GM11168 (cell line): ENCODE measurements around the gene DISP2.

Source experiments
- in situ Hi-C: fragments of 300-500 bp; cut with MboI; formaldehyde crosslinking; loops from one replicate; pipeline ENCODE4 v1.12.0; 2022; ENCODE audit warnings: low sequenced_read_pairs; ENCODE audit not compliant: unreplicated experiment

Gene DISP2

DNA sequence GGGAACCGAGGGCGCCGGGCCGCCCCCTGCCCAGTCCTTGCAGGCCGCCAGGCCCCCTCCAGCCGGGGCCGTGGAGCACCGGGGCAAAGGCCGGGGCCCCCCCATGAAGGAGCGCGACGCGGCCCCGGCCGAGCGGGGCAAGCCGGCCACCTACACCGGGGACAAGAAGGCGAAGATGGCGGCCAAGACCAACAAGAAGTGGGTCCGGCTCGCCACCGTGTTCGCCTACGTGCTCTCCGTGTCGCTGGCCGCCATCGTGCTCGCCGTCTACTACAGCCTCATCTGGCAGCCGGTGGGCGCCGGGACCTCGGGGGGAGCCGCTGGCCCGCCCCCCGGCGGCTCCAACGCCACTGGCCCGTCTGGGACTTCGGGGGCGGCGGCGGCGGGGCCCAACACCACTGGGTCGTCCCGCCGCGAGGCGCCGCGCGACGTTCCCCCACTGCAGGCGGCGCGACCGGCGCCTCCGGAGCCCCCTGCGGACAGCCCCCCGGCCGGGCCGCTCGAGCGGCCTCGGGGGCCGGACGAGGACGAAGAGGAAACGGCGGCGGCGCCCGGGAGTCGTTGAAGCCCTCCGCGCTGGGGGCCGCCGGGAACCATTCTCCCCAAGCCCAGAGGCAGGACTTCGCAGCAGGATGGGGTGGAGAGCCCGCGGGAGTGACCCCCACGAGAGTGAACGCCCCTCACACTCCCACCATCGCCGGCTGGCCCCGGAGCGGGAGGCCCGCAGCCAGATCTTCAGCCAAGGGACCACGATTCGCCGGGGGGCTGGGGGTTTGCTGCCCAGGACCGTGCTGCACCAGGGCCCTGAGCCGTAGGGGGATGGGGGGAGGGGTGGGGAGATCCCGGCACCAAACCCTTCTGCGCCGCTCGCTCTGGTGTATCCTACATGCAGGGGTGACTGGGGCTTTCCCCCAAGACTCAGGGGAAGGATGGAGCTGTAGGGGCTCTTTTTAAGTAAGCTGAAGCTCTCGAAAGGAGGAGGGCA is 33.8 kb upstream of the DISP2 start:
- in situ Hi-C loops, result loop anchor here (5.0 kb wide), 1 partner anchor 37 kb away; no protein-coding TSS in a partner anchor

DNA sequence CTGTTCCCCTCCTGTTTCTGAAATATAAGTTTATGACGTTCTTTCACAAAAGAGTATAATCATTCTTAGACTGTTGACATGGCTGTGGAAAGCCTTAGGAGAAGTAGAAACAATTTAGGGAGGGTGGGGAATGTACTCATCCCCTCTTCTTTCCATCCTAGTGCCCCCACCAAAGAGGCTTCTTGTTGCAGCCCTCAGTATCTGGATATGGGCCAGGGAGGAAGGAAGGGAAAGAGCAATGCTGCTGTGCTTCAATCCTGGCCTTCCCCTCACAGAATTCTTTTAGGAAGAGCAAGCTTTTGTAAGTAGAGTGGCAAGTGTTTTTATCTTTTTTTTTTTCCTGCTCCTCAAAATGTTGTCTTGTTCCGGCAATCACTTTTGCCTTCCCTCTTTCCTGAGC is 32.8 kb upstream of the DISP2 start:
- in situ Hi-C loops, result loop anchor here (25.0 kb wide), 1 partner anchor 437 kb away; the partner anchor contains the start of genes C15orf62, GCHFR and RMDN3

DNA sequence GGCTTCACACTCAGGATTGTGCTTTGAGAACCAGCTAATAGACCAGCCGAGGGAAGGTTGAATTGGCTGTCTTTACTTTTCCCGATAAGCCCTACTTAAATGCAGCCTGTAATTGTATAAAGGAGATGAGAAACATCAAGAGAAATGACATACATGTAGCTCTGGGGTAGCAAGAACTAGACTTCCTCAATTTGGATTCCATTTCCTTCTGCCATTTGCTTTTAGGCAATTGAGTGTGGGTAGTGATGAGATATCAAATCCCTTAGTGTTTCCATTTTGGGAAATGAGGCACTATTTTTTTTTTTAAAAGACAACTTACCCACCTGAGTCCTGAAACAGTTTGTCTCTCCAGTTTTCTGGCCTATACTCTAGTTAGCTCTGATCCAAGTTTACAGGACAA is 32.3 kb upstream of the DISP2 start:
- in situ Hi-C loops, result loop anchor here (25.0 kb wide), 1 partner anchor 437 kb away; the partner anchor contains the start of genes C15orf62, GCHFR and RMDN3

DNA sequence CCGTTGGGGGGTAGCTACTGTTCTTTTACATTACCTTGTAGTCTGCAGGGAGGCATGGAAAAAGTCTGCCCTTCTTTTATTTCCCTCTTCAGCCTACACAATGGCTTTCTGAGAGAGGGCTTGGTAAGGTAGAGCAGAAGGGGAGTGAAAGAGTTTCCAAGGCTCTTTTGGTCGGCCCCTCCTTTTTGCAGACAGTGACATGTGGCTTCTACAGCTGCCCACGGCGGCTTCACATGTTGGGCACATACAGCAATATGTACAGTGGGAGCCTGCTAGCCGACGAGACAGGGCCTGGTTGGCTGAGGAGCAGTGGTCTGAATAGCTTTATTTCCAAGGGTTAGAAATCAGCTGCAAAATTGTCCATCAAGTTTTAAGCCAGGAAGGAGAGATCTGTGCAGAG is 30.6 kb upstream of the DISP2 start:
- in situ Hi-C loops, result loop anchor here (25.0 kb wide), 1 partner anchor 435 kb away; the partner anchor contains the start of genes C15orf62, GCHFR and RMDN3

DNA sequence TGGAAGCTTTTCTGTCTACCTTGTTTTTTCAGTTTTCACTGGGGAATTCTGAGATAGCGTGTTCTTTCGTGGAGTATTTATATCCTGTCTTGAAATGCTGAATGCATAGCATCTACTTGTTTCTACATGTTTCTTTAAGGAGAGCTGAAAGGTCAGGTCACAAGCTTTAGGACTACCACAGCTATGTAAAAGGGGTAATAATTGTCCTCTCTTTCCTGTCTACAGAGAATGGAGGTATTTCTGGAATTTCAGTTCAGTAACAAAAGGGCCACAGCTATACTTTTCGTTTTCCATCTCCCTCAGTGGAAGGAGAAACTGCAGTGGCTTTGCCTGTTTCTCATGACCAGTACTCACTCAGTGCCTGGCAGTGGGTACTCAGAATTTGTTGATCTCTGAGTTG is 29.8 kb upstream of the DISP2 start:
- in situ Hi-C loops, result loop anchor here (25.0 kb wide), 1 partner anchor 434 kb away; the partner anchor contains the start of genes C15orf62, GCHFR and RMDN3

- in situ Hi-C loops, result loop anchor here (25.0 kb wide), 1 partner anchor 434 kb away; the partner anchor contains the start of genes C15orf62, GCHFR and RMDN3
Measured at GRCh38 chr15:40328751-40329150, 29.3 kb upstream of the DISP2 start.

DNA sequence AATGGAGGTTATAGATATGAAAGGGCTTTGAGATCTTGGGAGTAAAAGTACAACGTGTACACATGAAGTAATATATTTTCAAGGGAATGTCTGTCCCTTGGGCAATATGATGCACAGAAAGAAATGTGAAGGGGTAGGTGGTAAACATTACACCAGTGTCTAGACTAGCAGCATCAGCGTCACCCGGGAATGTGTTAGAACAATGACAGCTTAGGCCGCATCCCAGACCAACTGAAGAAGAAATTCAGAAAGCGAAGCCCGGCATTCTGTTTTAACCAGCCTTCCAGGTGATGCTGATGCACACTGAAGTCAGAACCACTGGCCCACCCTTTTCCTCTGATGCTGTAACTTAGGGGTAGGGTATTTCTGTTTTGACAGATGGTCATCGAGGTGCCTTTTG is 28.2 kb upstream of the DISP2 start:
- in situ Hi-C loops, result loop anchor here (25.0 kb wide), 1 partner anchor 432 kb away; the partner anchor contains the start of genes C15orf62, GCHFR and RMDN3

GRCh38 chr15:40330368-40330836 is 27.6 kb upstream of the DISP2 start:
- in situ Hi-C loops, result loop anchor here (25.0 kb wide), 1 partner anchor 432 kb away; the partner anchor contains the start of genes C15orf62, GCHFR and RMDN3

GRCh38 chr15:40331026-40331425 is 27.0 kb upstream of the DISP2 start:
- in situ Hi-C loops, result loop anchor here (25.0 kb wide), 1 partner anchor 431 kb away; the partner anchor contains the start of genes C15orf62, GCHFR and RMDN3

DNA sequence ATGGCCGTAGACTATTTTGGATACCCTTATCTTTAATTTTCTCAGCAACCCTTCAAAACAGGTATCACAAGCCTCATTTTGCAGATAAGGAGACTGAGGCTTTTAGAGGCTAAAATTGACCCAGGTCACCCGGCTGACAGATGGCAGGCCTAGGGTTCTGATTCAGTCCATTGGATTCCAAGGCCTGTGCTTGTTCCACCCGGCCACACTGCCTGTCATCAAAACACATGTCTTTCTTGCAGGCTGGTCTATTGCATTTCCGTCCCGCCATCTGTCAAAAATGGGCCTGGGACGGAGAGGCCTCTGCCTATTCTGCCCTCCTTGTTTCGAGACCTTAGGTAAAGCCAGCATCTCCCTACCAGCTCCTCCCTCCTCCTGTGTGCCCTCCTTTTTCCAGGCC is 26.4 kb upstream of the DISP2 start:
- in situ Hi-C loops, result loop anchor here (25.0 kb wide), 1 partner anchor 431 kb away; the partner anchor contains the start of genes C15orf62, GCHFR and RMDN3

GRCh38 chr15:40332113-40332781 is 25.8 kb upstream of the DISP2 start:
- in situ Hi-C loops, result loop anchor here (25.0 kb wide), 1 partner anchor 430 kb away; the partner anchor contains the start of genes C15orf62, GCHFR and RMDN3

DNA sequence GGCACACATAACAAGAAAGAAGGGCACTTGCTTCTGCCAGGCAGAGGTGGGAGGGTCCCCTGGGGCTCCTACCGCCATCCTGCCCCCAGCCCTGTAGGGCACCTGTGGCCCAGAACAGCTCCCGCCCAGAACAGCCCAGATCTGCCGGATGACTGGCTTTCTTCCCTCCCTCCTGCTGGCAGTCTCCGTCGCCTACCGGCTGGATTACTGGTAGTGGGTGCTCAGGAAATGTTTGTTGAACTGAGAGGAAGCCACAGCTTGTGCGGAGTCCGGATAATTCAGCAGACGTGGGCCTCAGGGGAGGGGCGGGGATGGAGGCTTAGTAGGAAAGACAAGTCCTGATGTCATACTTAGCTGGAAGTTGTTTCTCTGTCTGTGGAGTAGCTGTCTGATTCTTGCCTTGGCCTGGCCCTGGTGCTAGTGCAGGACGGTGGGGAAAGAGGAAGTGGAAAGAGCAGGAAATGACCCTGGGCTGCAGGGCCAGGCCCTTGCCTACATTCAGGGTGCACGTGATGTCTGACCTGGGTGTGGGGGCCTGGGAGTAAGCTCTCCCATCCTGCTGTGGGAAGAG is 24.0 kb upstream of the DISP2 start:
- in situ Hi-C loops, result loop anchor here (25.0 kb wide), 1 partner anchor 428 kb away; the partner anchor contains the start of genes C15orf62, GCHFR and RMDN3

- in situ Hi-C loops, result loop anchor here (25.0 kb wide), 1 partner anchor 428 kb away; the partner anchor contains the start of genes C15orf62, GCHFR and RMDN3
Measured at GRCh38 chr15:40334541-40334940, 23.5 kb upstream of the DISP2 start.

DNA sequence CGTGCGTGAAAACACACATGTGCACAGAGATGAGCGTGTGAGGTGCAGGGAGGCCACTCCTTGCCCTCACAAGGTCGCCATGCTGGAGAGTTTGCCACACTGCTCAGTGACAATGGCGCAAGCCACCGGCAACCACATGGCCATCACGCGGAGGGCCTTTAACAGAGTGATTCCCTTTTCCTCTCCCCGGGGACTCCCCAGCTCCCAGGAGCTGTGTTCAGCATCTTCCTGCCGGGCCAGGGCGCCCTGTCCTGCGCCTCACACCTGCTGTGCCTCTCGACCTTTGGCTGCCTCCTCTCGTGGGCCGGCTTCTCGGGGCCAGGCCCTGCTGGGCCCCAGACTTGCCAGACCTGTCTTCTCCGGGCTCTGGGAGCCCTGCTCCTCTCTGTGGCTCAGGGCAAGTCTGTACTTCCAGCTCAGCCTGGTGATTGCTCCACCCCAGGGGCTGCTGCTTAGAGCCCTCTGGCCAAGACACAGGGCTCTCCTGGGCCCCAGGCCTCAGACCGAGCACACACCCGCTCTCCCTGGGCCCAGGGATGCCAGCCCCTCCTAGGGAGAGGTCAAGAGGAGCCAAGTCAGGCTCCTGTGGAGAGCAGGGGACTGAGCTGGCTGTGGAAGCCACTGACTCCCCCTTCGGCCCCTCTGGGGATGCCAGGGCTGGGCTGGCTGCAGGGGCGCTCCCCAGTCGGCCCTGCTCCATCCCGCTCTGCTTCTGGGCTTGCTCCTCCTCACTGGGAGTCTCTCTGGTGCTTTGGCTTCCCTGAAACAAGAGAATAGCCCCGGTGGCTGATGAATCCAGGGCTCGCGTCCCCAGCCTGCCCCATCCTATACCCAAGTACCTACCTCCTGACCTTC is 22.9 kb upstream of the DISP2 start:
- in situ Hi-C loops, result loop anchor here (25.0 kb wide), 1 partner anchor 427 kb away; the partner anchor contains the start of genes C15orf62, GCHFR and RMDN3

DNA sequence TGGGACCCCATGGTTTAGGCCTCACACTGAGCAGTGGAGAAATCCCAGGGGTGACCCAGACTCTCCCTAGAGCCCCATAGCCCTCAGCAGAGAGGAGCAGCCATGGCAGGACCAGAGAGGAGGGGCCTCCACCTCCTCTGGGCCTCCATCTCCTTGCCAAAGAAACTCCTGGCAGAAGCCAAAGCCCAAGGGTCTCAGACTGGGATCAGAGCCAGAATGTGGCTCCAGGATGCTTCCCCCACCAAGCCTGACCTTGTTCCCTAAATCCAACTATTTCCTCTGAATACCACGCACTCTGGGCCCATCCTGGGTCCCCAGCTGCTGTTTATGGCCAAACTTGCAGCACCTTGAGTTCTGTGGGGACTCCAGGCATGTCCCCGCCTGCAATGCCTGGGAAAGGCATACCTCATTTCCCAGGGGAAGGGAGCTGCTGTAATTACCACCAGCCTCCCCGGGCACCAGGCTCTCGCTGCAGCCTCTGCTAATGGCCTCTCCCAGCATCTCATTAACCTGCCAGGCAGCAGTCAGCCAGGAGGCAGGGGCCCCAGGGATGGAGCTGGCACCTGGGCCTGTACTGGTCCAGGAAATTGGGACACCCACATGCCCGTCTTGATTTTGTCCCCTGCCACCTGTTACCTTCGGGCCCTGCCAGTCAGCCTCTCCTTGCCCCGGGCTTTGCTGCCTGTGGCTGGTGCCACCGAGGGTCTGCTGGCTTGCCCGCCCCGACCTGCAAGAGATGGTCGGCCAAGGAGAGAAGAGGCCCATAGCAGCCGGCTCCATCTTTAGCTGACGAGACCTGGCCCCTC is 21.9 kb upstream of the DISP2 start:
- in situ Hi-C loops, result loop anchor here (25.0 kb wide), 1 partner anchor 426 kb away; the partner anchor contains the start of genes C15orf62, GCHFR and RMDN3

GRCh38 chr15:40336744-40337122 is 21.3 kb upstream of the DISP2 start:
- in situ Hi-C loops, result loop anchor here (25.0 kb wide), 1 partner anchor 426 kb away; the partner anchor contains the start of genes C15orf62, GCHFR and RMDN3

DNA sequence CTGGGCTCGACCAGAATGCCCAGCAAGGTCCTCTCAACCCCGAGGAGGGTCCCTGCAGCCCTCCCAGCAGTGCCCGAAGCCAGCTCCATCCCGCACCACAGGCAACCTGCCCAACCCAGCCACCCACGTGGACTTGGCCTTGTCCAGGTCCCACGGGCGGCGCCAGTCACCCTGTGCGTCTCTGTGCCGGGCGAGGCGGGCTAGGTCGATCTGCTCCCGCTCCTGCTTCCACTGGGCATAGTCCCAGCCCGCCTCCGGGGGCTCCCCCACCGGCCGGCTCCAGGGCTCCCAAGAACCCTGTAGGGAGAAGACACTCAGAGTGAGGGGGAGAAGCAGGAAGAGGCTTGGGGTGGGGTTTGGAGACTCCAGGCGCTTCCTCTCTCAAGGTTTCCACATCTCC is 20.4 kb upstream of the DISP2 start:
- in situ Hi-C loops, result loop anchor here (25.0 kb wide), 1 partner anchor 425 kb away; the partner anchor contains the start of genes C15orf62, GCHFR and RMDN3
